ENCODE data around the gene TMEM164. TPM values are rescaled to one million over a fixed set of nuclear protein-coding genes. Genes with fewer than 3 reads are reported as not detected.

Gene TMEM164
- total and polyA plus RNA-seq, 10 of the 15 experiments (the other 5 are each of a cell fraction or from before 2014, with no cell fraction given): 0.61 to 18.3 (median 7.0) TPM

- no peak for TF ChIP-seq CUX1 (IDR thresholded peaks at IDR 0.05; ENCODE audit: insufficient replicate concordance, low read depth, low read length)
These were observed 139.2 kb downstream of the TMEM164 start (continued) for GRCh38 chrX:110142096-110142495.

- ChIA-PET RAD21 (ENCODE audit: unreplicated experiment) (no interaction called here), CTCF (interaction anchor here (0.8 to 1.9 kb wide), 4 partner anchors 9 to 119 kb away, joined by 3 to 4 read pairs (median 4); no protein-coding TSS in a partner anchor), SMC1A (ENCODE audit: uncharacterized antibody, unreplicated experiment) (interaction anchor here (0.6 to 1.6 kb wide), 3 partner anchors 15 to 246 kb away, joined by 3 to 4 read pairs (median 3); no protein-coding TSS in a partner anchor), POLR2A (interaction anchor here (0.8 kb wide), 1 partner anchor 10 kb away, joined by 6 read pairs; no protein-coding TSS in a partner anchor)
- no peak overlapping the region for H2AFZ ChIP-seq (ENCODE audit: control insufficient read depth, low read depth, low read length)
- peaks cover 4% of the 10 kb centered on the region; the same call in 1 of the 2 replicates for H4K20me1 ChIP-seq (ENCODE audit: control insufficient read depth, insufficient read depth)
- no peak overlapping the region for H3K9ac ChIP-seq (ENCODE audit: control insufficient read depth, insufficient read depth, low read length)
- no peaks in the 10 kb centered on the region for H3K27me3 ChIP-seq (replicated peaks in 1 of 2; ENCODE audit: control insufficient read depth in 2 of 2, insufficient read depth in 2 of 2, low read length in 1 of 2)
- no TSS peak for BruUV-seq (replicated peaks)
- in situ Hi-C loops (cut with MboI) (no loop called here), intact Hi-C loops (cut with micrococcal nuclease; ENCODE audit: unreplicated experiment) (loop anchor here (10.0 kb wide), 1 partner anchor 139 kb away; the partner anchor contains the start of gene TMEM164)
- no peak for DNase-seq (ENCODE audit: low read depth, low spot score)
- peaks cover 0 to 4% of the 10 kb centered on the region in 2 experiments; a peak in 1 of 4 replicates for H3K36me3 ChIP-seq (ENCODE audit: control insufficient read depth in 2 of 2, insufficient read depth in 2 of 2, low read length in 1 of 2)
- WGBS (ENCODE audit: insufficient coverage, insufficient replicate concordance, low lambda C conversion rate, missing lambda C conversion rate): 58% methylated on average over 6 of the region's 6 CpGs
- FAIRE-seq: no peak
- H3K4me1 ChIP-seq (ENCODE audit: control insufficient read depth, insufficient read depth, low read length): no peaks in the 10 kb centered on the region
- H3K27ac ChIP-seq (ENCODE audit: control insufficient read depth, insufficient read depth): no peak overlapping the region
- TF ChIP-seq PAX5 (IDR thresholded peaks at IDR 0.05; ENCODE audit: borderline replicate concordance, low read depth, low read length): no peak
- H3K79me2 ChIP-seq (ENCODE audit: control insufficient read depth, insufficient read depth, low read length): no peaks in the 10 kb centered on the region
- H3K4me2 ChIP-seq (ENCODE audit: control insufficient read depth, insufficient read depth): no peak overlapping the region
- ATAC-seq: no peak
- H3K9me3 ChIP-seq (replicated peaks; ENCODE audit: control insufficient read depth, insufficient read depth, low read length): no peaks in the 10 kb centered on the region
- H3K4me3 ChIP-seq: no peak overlapping the region
These were observed 140.7 kb downstream of the TMEM164 start for GRCh38 chrX:110143454-110144210.

All from GM12878 (cell line).